Karpas-422 (cell line): ENCODE data around the gene DNAJC16. TPM values are rescaled to one million over a fixed set of nuclear protein-coding genes. Genes with fewer than 3 reads are reported as not detected.

ENCODE experiments used
- DNase-seq: peaks from one replicate; pipeline ENCODE4 v3.0.0-alpha.2; 2015
- H2AFZ ChIP-seq: fragments of 200-600 bp; sonication (generic); 2 replicates; pipeline ENCODE4 v1.6.1; 2014; ENCODE audit warnings: antibody characterized with exemption, low read length, mixed read lengths
- H3K27ac ChIP-seq: fragments of 200-600 bp; sonication (generic); 2 replicates; pipeline ENCODE4 v1.5.1; 2014; ENCODE audit warnings: mild to moderate bottlenecking, low read length, moderate library complexity
- H3K27me3 ChIP-seq: fragments of 200-600 bp; sonication (generic); 2 replicates; pipeline ENCODE4 v1.6.1; 2014; ENCODE audit warnings: low read length, mixed read lengths
- H3K36me3 ChIP-seq: fragments of 200-600 bp; sonication (generic); 2 replicates; pipeline ENCODE4 v1.6.1; 2014; ENCODE audit warnings: low read length, mixed read lengths; ENCODE audit not compliant: insufficient read depth
- H3K4me1 ChIP-seq: fragments of 200-600 bp; sonication (generic); 2 replicates; pipeline ENCODE4 v1.6.1; 2014; ENCODE audit warnings: mild to moderate bottlenecking, low read length, mixed read lengths
- H3K4me2 ChIP-seq: fragments of 200-600 bp; sonication (generic); 2 replicates; pipeline ENCODE4 v1.6.1; 2014; ENCODE audit warnings: low read length, low read depth, mild to moderate bottlenecking; ENCODE audit not compliant: poor library complexity, severe bottlenecking
- H3K4me3 ChIP-seq: fragments of 200-600 bp; sonication (generic); 2 replicates; pipeline ENCODE4 v1.5.1; 2014; ENCODE audit warnings: mild to moderate bottlenecking, antibody characterized with exemption, low read length, mixed read lengths
- H3K79me2 ChIP-seq: fragments of 200-600 bp; sonication (generic); 2 replicates; pipeline ENCODE4 v1.6.1; 2014; ENCODE audit warnings: mild to moderate bottlenecking, low read length, mixed read lengths
- H3K9ac ChIP-seq: fragments of 200-600 bp; sonication (generic); 2 replicates; pipeline ENCODE4 v1.6.0; 2014; ENCODE audit warnings: low read length
- H3K9me2 ChIP-seq: fragments of 200-600 bp; sonication (generic), shearing (Covaris generic); replicated peaks from 2 replicates; pipeline ENCODE4 v1.6.0; 2014; ENCODE audit warnings: mild to moderate bottlenecking, low read length, moderate library complexity; ENCODE audit not compliant: insufficient read depth
- H3K9me3 ChIP-seq: fragments of 300-700, 200-600 bp; sonication (generic); 2 replicates; pipeline ENCODE4 v1.6.1; 2014; ENCODE audit warnings: low read length, mixed read lengths
- H4K20me1 ChIP-seq: fragments of 200-600 bp; sonication (generic); 2 replicates; pipeline ENCODE4 v1.6.1; 2014; ENCODE audit warnings: mild to moderate bottlenecking, antibody characterized with exemption, low read length, low read depth; ENCODE audit not compliant: insufficient read depth
- total RNA-seq: library from RNA; depleted of rRNA; stranded (reverse); fragments of >200 nt; shearing (Covaris generic); gene quantifications from 2 replicates; pipeline ENCODE4 v1.2.3, GENCODE V29; 2014; ENCODE audit warnings: low replicate concordance

The DNAJC16 gene
- total RNA-seq, 1 experiment from 2014 or later: 31.0 TPM

GRCh38 chr1:15574741-15575140 is 48.1 kb downstream of the DNAJC16 start:
- no peaks in the 10 kb centered on the region for H3K27me3 ChIP-seq
- no peaks in the 10 kb centered on the region for H3K9me2 ChIP-seq
- H3K9ac ChIP-seq: no peak overlapping the region
- H3K79me2 ChIP-seq: no peaks in the 10 kb centered on the region
- no peaks in the 10 kb centered on the region for H3K9me3 ChIP-seq
- H3K4me2 ChIP-seq: no peak overlapping the region
- DNase-seq: no peak
- H3K4me3 ChIP-seq: no peak overlapping the region
- no peak overlapping the region for H2AFZ ChIP-seq
- no peaks in the 10 kb centered on the region; the same call in 1 of the 2 replicates for H3K36me3 ChIP-seq
- no peak overlapping the region for H3K27ac ChIP-seq
- peaks cover 35% of the 10 kb centered on the region for H3K4me1 ChIP-seq
- H4K20me1 ChIP-seq: no peaks in the 10 kb centered on the region

- H3K4me1 ChIP-seq: peaks cover 33% of the 10 kb centered on the region
- H3K36me3 ChIP-seq: no peaks in the 10 kb centered on the region; the same call in 1 of the 2 replicates
These were observed 49.0 kb downstream of the DNAJC16 start for GRCh38 chr1:15575549-15576150.

DNA sequence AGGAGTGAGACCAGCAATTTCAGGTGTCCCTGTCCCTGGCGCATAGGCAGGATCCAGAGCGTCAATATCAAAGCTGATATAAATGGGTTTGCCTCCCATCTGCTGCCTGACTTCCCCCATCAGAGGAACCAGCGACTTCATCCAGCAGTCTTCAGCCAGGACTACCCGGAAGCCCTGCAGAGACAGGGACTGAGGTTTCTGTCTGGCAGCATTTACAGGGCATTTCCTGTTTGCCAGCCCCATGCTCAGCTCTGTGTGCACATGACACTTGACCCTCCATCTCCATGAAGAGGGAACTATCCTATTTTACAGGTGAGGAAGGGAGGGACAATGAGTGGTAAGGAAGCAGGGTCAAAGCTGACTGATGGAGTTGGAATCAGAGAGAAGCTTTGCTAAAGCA is 51.0 kb downstream of the DNAJC16 start:
- Histone ChIP-seq H3K4me2 (no peak overlapping the region), H3K27ac (no peak overlapping the region), H4K20me1 (no peaks in the 10 kb centered on the region), H3K36me3 (no peaks in the 10 kb centered on the region), H3K9me2 (no peaks in the 10 kb centered on the region), H3K9me3 (no peaks in the 10 kb centered on the region), H3K9ac (no peak overlapping the region), H3K4me3 (no peak overlapping the region), H3K27me3 (no peaks in the 10 kb centered on the region), H3K79me2 (no peaks in the 10 kb centered on the region), H3K4me1 (peaks cover 13% of the 10 kb centered on the region), H2AFZ (no peak overlapping the region)
- no peak for DNase-seq

More at GRCh38 chr1:15575549-15576150, 49.0 kb downstream of the DNAJC16 start:
- Histone ChIP-seq H4K20me1 (no peaks in the 10 kb centered on the region), H2AFZ (no peak overlapping the region), H3K9me3 (no peaks in the 10 kb centered on the region), H3K9ac (no peak overlapping the region), H3K27me3 (no peaks in the 10 kb centered on the region), H3K4me2 (no peak overlapping the region), H3K9me2 (no peaks in the 10 kb centered on the region), H3K4me3 (no peak overlapping the region), H3K79me2 (no peaks in the 10 kb centered on the region), H3K27ac (no peak overlapping the region)
- DNase-seq: no peak

GRCh38 chr1:15578921-15579682 is 52.5 kb downstream of the DNAJC16 start:
- no peaks in the 10 kb centered on the region for H3K27me3 ChIP-seq
- no peaks in the 10 kb centered on the region for H4K20me1 ChIP-seq
- H3K27ac ChIP-seq: peak overlapping the region; percentile 57
- H3K4me2 ChIP-seq: no peak overlapping the region
- DNase-seq: no peak
- H3K4me1 ChIP-seq: peaks cover 20% of the 10 kb centered on the region
- no peaks in the 10 kb centered on the region for H3K79me2 ChIP-seq
- H3K9me2 ChIP-seq: no peaks in the 10 kb centered on the region
- no peak overlapping the region for H3K4me3 ChIP-seq
- peak overlapping the region; percentile 20; the same call in 1 of the 2 replicates for H3K9ac ChIP-seq
- no peak overlapping the region; the same call in 1 of the 2 replicates for H2AFZ ChIP-seq
- no peaks in the 10 kb centered on the region for H3K36me3 ChIP-seq
- no peaks in the 10 kb centered on the region for H3K9me3 ChIP-seq

- Histone ChIP-seq H3K4me1 (peaks cover 25% of the 10 kb centered on the region), H4K20me1 (no peaks in the 10 kb centered on the region), H2AFZ (no peak overlapping the region; the same call in 1 of the 2 replicates), H3K4me3 (no peak overlapping the region), H3K27me3 (no peaks in the 10 kb centered on the region), H3K36me3 (no peaks in the 10 kb centered on the region), H3K4me2 (no peak overlapping the region), H3K9me3 (no peaks in the 10 kb centered on the region), H3K9ac (peak overlapping the region; percentile 20; the same call in 1 of the 2 replicates), H3K9me2 (no peaks in the 10 kb centered on the region), H3K79me2 (no peaks in the 10 kb centered on the region), H3K27ac (peak overlapping the region; percentile 57)
- no peak for DNase-seq
These were observed 53.0 kb downstream of the DNAJC16 start for GRCh38 chr1:15579683-15580047.

GRCh38 chr1:15583016-15583706 is 56.5 kb downstream of the DNAJC16 start:
- Histone ChIP-seq H3K4me3 (no peak overlapping the region), H3K27ac (no peak overlapping the region), H3K9ac (no peak overlapping the region), H3K9me3 (no peaks in the 10 kb centered on the region), H3K36me3 (no peaks in the 10 kb centered on the region), H3K79me2 (no peaks in the 10 kb centered on the region), H3K4me2 (no peak overlapping the region), H2AFZ (no peak overlapping the region), H4K20me1 (no peaks in the 10 kb centered on the region), H3K27me3 (no peaks in the 10 kb centered on the region), H3K9me2 (no peaks in the 10 kb centered on the region), H3K4me1 (peaks cover 30% of the 10 kb centered on the region)
- DNase-seq: no peak

DNA sequence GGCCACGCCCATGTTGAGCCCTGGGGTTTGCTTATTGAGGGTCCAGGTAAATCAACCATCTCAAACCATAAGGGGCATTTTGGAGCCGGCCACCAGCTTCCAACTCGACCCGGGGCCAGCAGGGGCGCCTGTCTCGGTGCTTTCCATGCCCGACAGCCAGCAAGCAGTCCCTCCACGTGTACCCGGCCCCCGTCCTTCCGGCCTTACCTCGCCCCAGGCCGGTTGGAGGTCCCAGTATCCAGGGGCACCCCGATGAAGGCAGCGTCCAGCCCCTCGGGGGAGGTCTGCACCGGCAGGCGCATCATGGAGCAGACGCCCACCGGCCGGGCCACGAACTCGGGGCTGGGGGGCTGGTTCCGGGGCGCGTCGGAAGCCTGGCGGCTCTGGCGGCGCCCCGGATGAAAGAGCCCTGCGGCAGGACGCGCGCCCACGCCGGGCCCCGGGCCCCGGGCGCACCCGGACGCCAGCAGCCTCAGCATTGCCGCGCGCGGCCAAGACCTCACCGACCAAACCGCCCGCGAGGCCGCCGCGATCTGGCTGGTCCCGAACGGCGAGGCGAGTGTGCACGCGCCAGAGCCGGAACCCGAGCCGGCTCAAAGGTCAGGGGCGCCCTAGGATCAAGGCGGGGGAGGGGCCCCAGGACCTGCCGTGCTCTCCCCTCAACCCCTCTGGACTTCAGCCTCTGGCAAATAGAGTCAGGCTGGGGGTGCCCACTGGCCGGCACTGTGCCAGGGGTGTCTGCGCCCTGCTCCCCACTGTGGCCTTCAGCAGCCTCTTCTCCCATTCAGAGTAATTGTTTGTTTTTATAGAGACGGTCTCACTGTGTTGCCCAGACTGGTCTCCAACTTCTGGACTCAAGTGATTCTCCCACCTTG is 58.1 kb downstream of the DNAJC16 start, which contains the start of gene AGMAT:
AGMAT (minus strand) TSS at position 563 of the 875 bp plus-strand sequence; CDS start at position 479, 84 bp downstream.
- Histone ChIP-seq H4K20me1 (no peaks in the 10 kb centered on the region), H3K9me3 (no peaks in the 10 kb centered on the region), H3K36me3 (no peaks in the 10 kb centered on the region), H3K9ac (peak within 1 kb of the TSS; percentile 79), H3K4me1 (peaks cover 18% of the 10 kb centered on the region), H3K27me3 (no peaks in the 10 kb centered on the region), H3K79me2 (no peaks in the 10 kb centered on the region), H3K4me2 (peak within 1 kb of the TSS; percentile 76), H3K4me3 (peak within 1 kb of the TSS; percentile 71), H2AFZ (peak within 1 kb of the TSS; percentile 89), H3K27ac (peak within 1 kb of the TSS; percentile 52), H3K9me2 (no peaks in the 10 kb centered on the region)
- peak; percentile 80 for DNase-seq
